Neural progenitor cell (in vitro differentiated cells): Measurements from ENCODE around the gene KCTD3.

Experiments
- CTCF ChIP-seq: fragments of 200-600 bp; sonication (generic); IDR thresholded peaks from 2 replicates; pipeline ENCODE4 v1.5.1; 2017; ENCODE audit warnings: antibody characterized with exemption, mild to moderate bottlenecking
- EZH2phosphoT487 ChIP-seq: fragments of 200-600 bp; sonication (generic); IDR thresholded peaks from 2 replicates; pipeline ENCODE4 v1.6.1; 2017; ENCODE audit warnings: antibody characterized with exemption

GRCh38 chr1:215555531-215555930 is 11.6 kb upstream of the KCTD3 start:
- TF ChIP-seq CTCF (no peak), EZH2phosphoT487 (no peak)
